ENCODE measurements around the gene HSDL1.

DNA sequence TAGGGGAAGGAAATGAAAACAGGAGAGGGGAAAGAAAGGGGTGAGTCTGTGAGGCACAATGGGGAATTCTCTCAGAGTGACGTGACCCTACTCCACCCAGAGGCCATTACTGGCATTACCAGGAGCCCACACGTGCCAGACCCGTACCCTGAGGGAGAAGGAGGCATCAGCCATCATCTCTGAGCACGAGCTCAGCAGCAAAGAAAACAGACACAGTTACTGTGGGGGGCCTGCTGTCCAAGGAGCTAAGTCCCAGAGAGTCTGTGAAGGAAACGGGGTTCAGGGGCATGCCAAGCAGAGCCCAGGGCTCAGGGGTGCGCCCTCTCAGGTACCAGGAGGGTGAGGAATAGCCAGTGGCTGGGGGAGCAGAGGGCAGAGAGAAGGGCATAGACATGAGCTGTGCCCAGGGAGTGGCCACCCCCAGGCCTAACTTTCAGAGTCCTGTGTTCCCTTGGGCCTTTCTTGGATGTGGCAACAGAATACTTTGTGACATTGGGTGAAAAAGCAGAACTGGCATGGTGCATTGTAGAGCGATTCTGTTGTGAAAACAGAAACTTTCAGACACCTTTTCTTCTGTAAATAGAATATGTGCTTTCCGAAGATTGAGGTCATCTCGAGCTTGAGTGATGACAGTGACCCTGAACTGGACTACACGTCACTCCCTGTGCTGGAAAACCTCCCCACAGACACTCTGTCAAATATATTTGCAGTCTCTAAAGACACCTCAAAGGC lies 30.5 kb upstream of the HSDL1 start:
- TF ChIP-seq, protein P1, sequence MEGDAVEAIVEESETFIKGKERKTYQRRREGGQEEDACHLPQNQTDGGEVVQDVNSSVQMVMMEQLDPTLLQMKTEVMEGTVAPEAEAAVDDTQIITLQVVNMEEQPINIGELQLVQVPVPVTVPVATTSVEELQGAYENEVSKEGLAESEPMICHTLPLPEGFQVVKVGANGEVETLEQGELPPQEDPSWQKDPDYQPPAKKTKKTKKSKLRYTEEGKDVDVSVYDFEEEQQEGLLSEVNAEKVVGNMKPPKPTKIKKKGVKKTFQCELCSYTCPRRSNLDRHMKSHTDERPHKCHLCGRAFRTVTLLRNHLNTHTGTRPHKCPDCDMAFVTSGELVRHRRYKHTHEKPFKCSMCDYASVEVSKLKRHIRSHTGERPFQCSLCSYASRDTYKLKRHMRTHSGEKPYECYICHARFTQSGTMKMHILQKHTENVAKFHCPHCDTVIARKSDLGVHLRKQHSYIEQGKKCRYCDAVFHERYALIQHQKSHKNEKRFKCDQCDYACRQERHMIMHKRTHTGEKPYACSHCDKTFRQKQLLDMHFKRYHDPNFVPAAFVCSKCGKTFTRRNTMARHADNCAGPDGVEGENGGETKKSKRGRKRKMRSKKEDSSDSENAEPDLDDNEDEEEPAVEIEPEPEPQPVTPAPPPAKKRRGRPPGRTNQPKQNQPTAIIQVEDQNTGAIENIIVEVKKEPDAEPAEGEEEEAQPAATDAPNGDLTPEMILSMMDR (IDR thresholded peaks at IDR 0.05 in 4 of 5, conservative IDR thresholded peaks at IDR 0.05 in 1 of 5), result peak; percentile 52 to 82 (median 75)
- no peak for TF ChIP-seq POLR2A (IDR thresholded peaks at IDR 0.05)
